SK-MEL-5 (cell line): ENCODE measurements around the gene SERPINA12. TPM values are rescaled to one million over a fixed set of nuclear protein-coding genes. Genes with fewer than 3 reads are reported as not detected.
"Not testable (repeated sequence)": the region's sequence is repeated elsewhere in the genome, so short reads cannot be mapped to it uniquely, and the experiment has no call there.

Source experiments
- DNase-seq: peaks from one replicate; pipeline ENCODE4 v3.0.0-alpha.2; 2016; ENCODE audit warnings: low read depth, low spot score
- in situ Hi-C: cut with HindIII; loops from 2 replicates; pipeline ENCODE4 v1.10.0; 2016; ENCODE audit warnings: low sequenced_read_pairs, high pct_unique_total_duplicates, low pct_unique_long_range_greater_than_20kb
- total RNA-seq: library from RNA; depleted of rRNA; stranded (reverse); fragments of >200 nt; shearing (Covaris generic); gene quantifications from 2 replicates; pipeline ENCODE4 v1.2.3, GENCODE V29; 2014

SERPINA12 gene
- total RNA-seq, 1 experiment from 2014 or later: not detected

- DNase-seq: no peak
- in situ Hi-C loops: no loop called here
Observed at GRCh38 chr14:94505206-94505605, 4.1 kb downstream of the SERPINA12 start.

GRCh38 chr14:94501588-94502516 is 7.4 kb downstream of the SERPINA12 start:
- DNase-seq: no peak
- in situ Hi-C loops: no loop called here

- peak; percentile 9 for DNase-seq
- in situ Hi-C loops: no loop called here
Observed at GRCh38 chr14:94500264-94500663, 9.0 kb downstream of the SERPINA12 start.

GRCh38 chr14:94499673-94500072 is 9.6 kb downstream of the SERPINA12 start:
- in situ Hi-C loops: no loop called here
- no peak for DNase-seq

- in situ Hi-C loops: no loop called here
- no peak for DNase-seq
Observed at GRCh38 chr14:94498215-94498614, 11.1 kb downstream of the SERPINA12 start.

GRCh38 chr14:94494085-94494484 is 15.2 kb downstream of the SERPINA12 start:
- in situ Hi-C loops: no loop called here
- no peak for DNase-seq

- in situ Hi-C loops: no loop called here
- DNase-seq: no peak
Observed at GRCh38 chr14:94491511-94491910, 17.8 kb downstream of the SERPINA12 start.

- DNase-seq: no peak
- in situ Hi-C loops: no loop called here
Observed at GRCh38 chr14:94489336-94489735, 19.9 kb downstream of the SERPINA12 start.

- no peak for DNase-seq
- in situ Hi-C loops: no loop called here
Observed at GRCh38 chr14:94486883-94487282, 22.4 kb downstream of the SERPINA12 start.

GRCh38 chr14:94485944-94486841 is 23.1 kb downstream of the SERPINA12 start:
- DNase-seq: peak; percentile 71
- in situ Hi-C loops: no loop called here

- in situ Hi-C loops: no loop called here
- DNase-seq: no peak
Observed at GRCh38 chr14:94484481-94484880, 24.8 kb downstream of the SERPINA12 start.

GRCh38 chr14:94483729-94484275 is 25.5 kb downstream of the SERPINA12 start:
- in situ Hi-C loops: no loop called here
- DNase-seq: no peak

- DNase-seq: no peak
- in situ Hi-C loops: no loop called here
Observed at GRCh38 chr14:94483071-94483451, 26.2 kb downstream of the SERPINA12 start.

- DNase-seq, in situ Hi-C loops: not testable (repeated sequence)
Observed at GRCh38 chr14:94482132-94483070, 26.9 kb downstream of the SERPINA12 start.

- no peak for DNase-seq
- in situ Hi-C loops: no loop called here
Observed at GRCh38 chr14:94481468-94482131, 27.7 kb downstream of the SERPINA12 start.

GRCh38 chr14:94480809-94481208 is 28.5 kb downstream of the SERPINA12 start:
- no peak for DNase-seq

GRCh38 chr14:94478420-94478819 is 30.8 kb downstream of the SERPINA12 start:
- DNase-seq: no peak
- in situ Hi-C loops: no loop called here

More at GRCh38 chr14:94480809-94481208, 28.5 kb downstream of the SERPINA12 start:
- in situ Hi-C loops: no loop called here
